ENCODE results near the gene SPPL2A. TPM values are rescaled to one million over a fixed set of nuclear protein-coding genes. Genes with fewer than 3 reads are reported as not detected.
A peak's percentile ranks its signal among the peaks of the same experiment; 100 is the strongest.

SPPL2A gene
- total RNA-seq, 1 donor from 2014 or later: 115 TPM

- TF ChIP-seq, protein P1, sequence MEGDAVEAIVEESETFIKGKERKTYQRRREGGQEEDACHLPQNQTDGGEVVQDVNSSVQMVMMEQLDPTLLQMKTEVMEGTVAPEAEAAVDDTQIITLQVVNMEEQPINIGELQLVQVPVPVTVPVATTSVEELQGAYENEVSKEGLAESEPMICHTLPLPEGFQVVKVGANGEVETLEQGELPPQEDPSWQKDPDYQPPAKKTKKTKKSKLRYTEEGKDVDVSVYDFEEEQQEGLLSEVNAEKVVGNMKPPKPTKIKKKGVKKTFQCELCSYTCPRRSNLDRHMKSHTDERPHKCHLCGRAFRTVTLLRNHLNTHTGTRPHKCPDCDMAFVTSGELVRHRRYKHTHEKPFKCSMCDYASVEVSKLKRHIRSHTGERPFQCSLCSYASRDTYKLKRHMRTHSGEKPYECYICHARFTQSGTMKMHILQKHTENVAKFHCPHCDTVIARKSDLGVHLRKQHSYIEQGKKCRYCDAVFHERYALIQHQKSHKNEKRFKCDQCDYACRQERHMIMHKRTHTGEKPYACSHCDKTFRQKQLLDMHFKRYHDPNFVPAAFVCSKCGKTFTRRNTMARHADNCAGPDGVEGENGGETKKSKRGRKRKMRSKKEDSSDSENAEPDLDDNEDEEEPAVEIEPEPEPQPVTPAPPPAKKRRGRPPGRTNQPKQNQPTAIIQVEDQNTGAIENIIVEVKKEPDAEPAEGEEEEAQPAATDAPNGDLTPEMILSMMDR (IDR thresholded peaks at IDR 0.05): no peak
- H3K4me1 Mint-ChIP-seq (ENCODE audit: low read depth): no peaks in the 10 kb centered on the region
- H3K27ac Mint-ChIP-seq (ENCODE audit: unreplicated experiment): peak overlapping the region; percentile 11
- no peak overlapping the region for H3K4me3 Mint-ChIP-seq (ENCODE audit: unreplicated experiment)
- no peaks in the 10 kb centered on the region for H3K27me3 Mint-ChIP-seq (ENCODE audit: low read depth)
- no peak for DNase-seq (ENCODE audit: low spot score)
- H3K9me3 Mint-ChIP-seq (ENCODE audit: low read depth): peaks cover 3% of the 10 kb centered on the region
- H3K36me3 Mint-ChIP-seq (ENCODE audit: low read depth): peaks cover 23% of the 10 kb centered on the region
Observed at GRCh38 chr15:50736823-50737222, 28.7 kb downstream of the SPPL2A start.

- Mint-ChIP-seq H3K36me3 (ENCODE audit: low read depth) (peaks cover 25% of the 10 kb centered on the region), H3K27ac (ENCODE audit: unreplicated experiment) (no peak overlapping the region), H3K9me3 (ENCODE audit: low read depth) (peaks cover 3% of the 10 kb centered on the region), H3K4me3 (ENCODE audit: unreplicated experiment) (no peak overlapping the region), H3K27me3 (ENCODE audit: low read depth) (no peaks in the 10 kb centered on the region), H3K4me1 (ENCODE audit: low read depth) (no peaks in the 10 kb centered on the region)
- DNase-seq (ENCODE audit: low spot score): no peak
- TF ChIP-seq, protein P1 (IDR thresholded peaks at IDR 0.05): no peak
Observed at GRCh38 chr15:50735156-50735555, 30.4 kb downstream of the SPPL2A start.

DNA sequence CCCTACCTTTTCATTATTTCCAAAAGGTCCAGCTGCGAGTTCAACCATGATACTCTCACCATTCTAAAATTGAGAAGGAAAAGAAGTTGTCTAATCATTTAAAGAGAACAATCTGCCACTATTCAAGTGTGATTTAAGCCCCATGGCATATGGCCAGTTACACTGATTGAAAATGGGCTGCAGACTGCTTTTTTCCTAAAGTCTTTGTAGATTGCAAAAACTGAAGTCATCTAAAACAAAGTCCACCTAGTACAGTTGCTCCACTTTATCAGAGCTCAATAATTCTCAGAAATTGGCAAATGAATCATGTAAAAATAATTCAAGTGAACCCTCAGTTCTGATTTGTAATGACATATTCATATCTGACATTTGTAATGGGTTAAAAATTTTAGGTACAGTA lies 39.2 kb downstream of the SPPL2A start:
- Mint-ChIP-seq H3K27me3 (ENCODE audit: low read depth) (no peaks in the 10 kb centered on the region), H3K27ac (ENCODE audit: unreplicated experiment) (no peak overlapping the region), H3K9me3 (ENCODE audit: low read depth) (no peaks in the 10 kb centered on the region), H3K4me3 (ENCODE audit: unreplicated experiment) (no peak overlapping the region), H3K36me3 (ENCODE audit: low read depth) (peaks cover 15% of the 10 kb centered on the region), H3K4me1 (ENCODE audit: low read depth) (peaks cover 3% of the 10 kb centered on the region)
- TF ChIP-seq, protein P1 (IDR thresholded peaks at IDR 0.05): no peak
- DNase-seq (ENCODE audit: low spot score): no peak

- Mint-ChIP-seq H3K9me3 (ENCODE audit: low read depth) (no peaks in the 10 kb centered on the region), H3K4me3 (ENCODE audit: unreplicated experiment) (no peak overlapping the region), H3K27ac (ENCODE audit: unreplicated experiment) (no peak overlapping the region), H3K36me3 (ENCODE audit: low read depth) (peaks cover 17% of the 10 kb centered on the region), H3K4me1 (ENCODE audit: low read depth) (no peaks in the 10 kb centered on the region), H3K27me3 (ENCODE audit: low read depth) (no peaks in the 10 kb centered on the region)
- DNase-seq (ENCODE audit: low spot score): no peak
- TF ChIP-seq, protein P1 (IDR thresholded peaks at IDR 0.05): no peak
Observed at GRCh38 chr15:50718700-50719125, 46.8 kb downstream of the SPPL2A start.

- no peak overlapping the region for H3K4me3 Mint-ChIP-seq (ENCODE audit: unreplicated experiment)
- DNase-seq (ENCODE audit: low spot score): no peak
- H3K36me3 Mint-ChIP-seq (ENCODE audit: low read depth): peaks cover 7% of the 10 kb centered on the region
- no peaks in the 10 kb centered on the region for H3K9me3 Mint-ChIP-seq (ENCODE audit: low read depth)
- H3K4me1 Mint-ChIP-seq (ENCODE audit: low read depth): no peaks in the 10 kb centered on the region
- TF ChIP-seq, protein P1 (IDR thresholded peaks at IDR 0.05): no peak
- H3K27me3 Mint-ChIP-seq (ENCODE audit: low read depth): no peaks in the 10 kb centered on the region
- no peak overlapping the region for H3K27ac Mint-ChIP-seq (ENCODE audit: unreplicated experiment)
Observed at GRCh38 chr15:50712018-50712417, 53.5 kb downstream of the SPPL2A start.

Measured in chondrocyte (in vitro differentiated cells).